ENCODE measurements around the gene ACO2.

Gene ACO2

GRCh38 chr22:41573677-41574076 is 104.8 kb downstream of the ACO2 start:
- Histone ChIP-seq H3K4ac (ENCODE audit: low read depth, low read length) (no peak overlapping the region), H3K9ac (ENCODE audit: low read length) (no peak overlapping the region), H3K27ac (ENCODE audit: low read depth, low read length) (no peak overlapping the region), H3K18ac (ENCODE audit: low read length) (no peak overlapping the region), H3K79me1 (ENCODE audit: low read length) (no peaks in the 10 kb centered on the region), H3K79me2 (ENCODE audit: control insufficient read depth, insufficient read depth, low read length, poor library complexity) (no peaks in the 10 kb centered on the region), H2BK5ac (ENCODE audit: low read depth, low read length, poor library complexity) (no peak overlapping the region), H3K4me3 (ENCODE audit: low read depth, low read length) (no peak overlapping the region), H2AK5ac (ENCODE audit: low read length) (no peak overlapping the region), H2BK120ac (ENCODE audit: insufficient read depth, low read length, poor library complexity) (no peak overlapping the region), H2BK12ac (ENCODE audit: low read length) (no peak overlapping the region), H3K14ac (ENCODE audit: low read length) (no peak overlapping the region), H3K4me2 (ENCODE audit: low read length) (no peak overlapping the region), H3K4me1 (ENCODE audit: control insufficient read depth in 1 of 2, insufficient read depth in 2 of 2, low read length in 2 of 2) (no peaks in the 10 kb centered on the region), H3K36me3 (ENCODE audit: control insufficient read depth in 1 of 2, insufficient read depth in 2 of 2, low read length in 2 of 2) (peaks cover 32 to 35% of the 10 kb centered on the region in 2 experiments), H3K9me3 (ENCODE audit: insufficient read depth, low read depth, low read length) (no peaks in the 10 kb centered on the region), H3K27me3 (ENCODE audit: insufficient read depth, low read length) (no peaks in the 10 kb centered on the region), H4K8ac (ENCODE audit: low read depth, low read length) (no peak overlapping the region), H4K12ac (ENCODE audit: low read depth, low read length) (no peak overlapping the region), H4K91ac (ENCODE audit: low read depth, low read length) (no peak overlapping the region), H3K23ac (ENCODE audit: low read length) (no peak overlapping the region), H2AFZ (ENCODE audit: insufficient read depth, low read length, poor library complexity) (no peak overlapping the region)
- WGBS (ENCODE audit: extremely low coverage, insufficient coverage, insufficient read length) = no CpG with 5 or more reads among the region's 11 CpGs
- no peak for DNase-seq

GRCh38 chr22:41574847-41575381 is 106.0 kb downstream of the ACO2 start:
- Histone ChIP-seq H3K4me2 (ENCODE audit: low read length) (no peak overlapping the region), H3K14ac (ENCODE audit: low read length) (no peak overlapping the region), H4K91ac (ENCODE audit: low read depth, low read length) (no peak overlapping the region), H2BK120ac (ENCODE audit: insufficient read depth, low read length, poor library complexity) (no peak overlapping the region), H3K4ac (ENCODE audit: low read depth, low read length) (no peak overlapping the region), H3K27me3 (ENCODE audit: insufficient read depth, low read length) (no peaks in the 10 kb centered on the region), H4K8ac (ENCODE audit: low read depth, low read length) (no peak overlapping the region), H3K36me3 (ENCODE audit: control insufficient read depth in 1 of 2, insufficient read depth in 2 of 2, low read length in 2 of 2) (peaks cover 41 to 45% of the 10 kb centered on the region in 2 experiments), H3K79me2 (ENCODE audit: control insufficient read depth, insufficient read depth, low read length, poor library complexity) (no peaks in the 10 kb centered on the region), H3K18ac (ENCODE audit: low read length) (no peak overlapping the region), H3K9ac (ENCODE audit: low read length) (no peak overlapping the region), H3K23ac (ENCODE audit: low read length) (no peak overlapping the region), H3K79me1 (ENCODE audit: low read length) (no peaks in the 10 kb centered on the region), H3K4me1 (ENCODE audit: control insufficient read depth in 1 of 2, insufficient read depth in 2 of 2, low read length in 2 of 2) (no peaks in the 10 kb centered on the region), H2BK5ac (ENCODE audit: low read depth, low read length, poor library complexity) (no peak overlapping the region), H3K9me3 (ENCODE audit: insufficient read depth, low read depth, low read length) (no peaks in the 10 kb centered on the region), H3K4me3 (ENCODE audit: low read depth, low read length) (peak overlapping the region; percentile 45), H2BK12ac (ENCODE audit: low read length) (no peak overlapping the region), H4K12ac (ENCODE audit: low read depth, low read length) (no peak overlapping the region), H3K27ac (ENCODE audit: low read depth, low read length) (no peak overlapping the region), H2AFZ (ENCODE audit: insufficient read depth, low read length, poor library complexity) (no peak overlapping the region), H2AK5ac (ENCODE audit: low read length) (no peak overlapping the region)
- WGBS (ENCODE audit: extremely low coverage, insufficient coverage, insufficient read length) = no CpG with 5 or more reads among the region's 26 CpGs
- no peak for DNase-seq

GRCh38 chr22:41575533-41575932 is 106.6 kb downstream of the ACO2 start:
- H4K12ac ChIP-seq (ENCODE audit: low read depth, low read length) = no peak overlapping the region
- H3K79me2 ChIP-seq (ENCODE audit: control insufficient read depth, insufficient read depth, low read length, poor library complexity) = no peaks in the 10 kb centered on the region
- H4K8ac ChIP-seq (ENCODE audit: low read depth, low read length) = no peak overlapping the region
- no peak overlapping the region for H3K27ac ChIP-seq (ENCODE audit: low read depth, low read length)
- no peak overlapping the region for H2BK120ac ChIP-seq (ENCODE audit: insufficient read depth, low read length, poor library complexity)
- H2BK12ac ChIP-seq (ENCODE audit: low read length) = no peak overlapping the region
- no peak overlapping the region for H2AFZ ChIP-seq (ENCODE audit: insufficient read depth, low read length, poor library complexity)
- H3K4me3 ChIP-seq (ENCODE audit: low read depth, low read length) = no peak overlapping the region
- no peaks in the 10 kb centered on the region for H3K9me3 ChIP-seq (ENCODE audit: insufficient read depth, low read depth, low read length)
- no peaks in the 10 kb centered on the region for H3K4me1 ChIP-seq (ENCODE audit: control insufficient read depth in 1 of 2, insufficient read depth in 2 of 2, low read length in 2 of 2)
- H2AK5ac ChIP-seq (ENCODE audit: low read length) = no peak overlapping the region
- no peak overlapping the region for H4K91ac ChIP-seq (ENCODE audit: low read depth, low read length)
- no peaks in the 10 kb centered on the region for H3K27me3 ChIP-seq (ENCODE audit: insufficient read depth, low read length)
- peaks cover 45 to 50% of the 10 kb centered on the region in 2 experiments for H3K36me3 ChIP-seq (ENCODE audit: control insufficient read depth in 1 of 2, insufficient read depth in 2 of 2, low read length in 2 of 2)
- WGBS (ENCODE audit: extremely low coverage, insufficient coverage, insufficient read length) = no CpG with 5 or more reads among the region's 15 CpGs
- H3K18ac ChIP-seq (ENCODE audit: low read length) = no peak overlapping the region
- no peak overlapping the region for H3K4me2 ChIP-seq (ENCODE audit: low read length)
- H2BK5ac ChIP-seq (ENCODE audit: low read depth, low read length, poor library complexity) = no peak overlapping the region
- no peak overlapping the region for H3K4ac ChIP-seq (ENCODE audit: low read depth, low read length)
- no peak overlapping the region for H3K23ac ChIP-seq (ENCODE audit: low read length)
- H3K14ac ChIP-seq (ENCODE audit: low read length) = no peak overlapping the region
- no peaks in the 10 kb centered on the region for H3K79me1 ChIP-seq (ENCODE audit: low read length)
- no peak for DNase-seq
- no peak overlapping the region for H3K9ac ChIP-seq (ENCODE audit: low read length)

GRCh38 chr22:41576877-41577276 is 108.0 kb downstream of the ACO2 start:
- no peak overlapping the region for H3K14ac ChIP-seq (ENCODE audit: low read length)
- no peaks in the 10 kb centered on the region for H3K79me2 ChIP-seq (ENCODE audit: control insufficient read depth, insufficient read depth, low read length, poor library complexity)
- no peak overlapping the region for H2BK12ac ChIP-seq (ENCODE audit: low read length)
- no peaks in the 10 kb centered on the region for H3K79me1 ChIP-seq (ENCODE audit: low read length)
- H3K18ac ChIP-seq (ENCODE audit: low read length) = no peak overlapping the region
- no peak overlapping the region for H2AFZ ChIP-seq (ENCODE audit: insufficient read depth, low read length, poor library complexity)
- no peak overlapping the region for H4K8ac ChIP-seq (ENCODE audit: low read depth, low read length)
- H3K23ac ChIP-seq (ENCODE audit: low read length) = no peak overlapping the region
- no peak overlapping the region for H3K9ac ChIP-seq (ENCODE audit: low read length)
- no peak overlapping the region for H3K4me3 ChIP-seq (ENCODE audit: low read depth, low read length)
- no peak overlapping the region for H3K4me2 ChIP-seq (ENCODE audit: low read length)
- no peaks in the 10 kb centered on the region for H3K27me3 ChIP-seq (ENCODE audit: insufficient read depth, low read length)
- H2BK5ac ChIP-seq (ENCODE audit: low read depth, low read length, poor library complexity) = no peak overlapping the region
- no peak overlapping the region for H3K27ac ChIP-seq (ENCODE audit: low read depth, low read length)
- H4K12ac ChIP-seq (ENCODE audit: low read depth, low read length) = no peak overlapping the region
- WGBS (ENCODE audit: extremely low coverage, insufficient coverage, insufficient read length) = no CpG with 5 or more reads among the region's 9 CpGs
- H3K36me3 ChIP-seq (ENCODE audit: control insufficient read depth in 1 of 2, insufficient read depth in 2 of 2, low read length in 2 of 2) = peaks cover 45 to 50% of the 10 kb centered on the region in 2 experiments
- H3K4me1 ChIP-seq (ENCODE audit: control insufficient read depth in 1 of 2, insufficient read depth in 2 of 2, low read length in 2 of 2) = no peaks in the 10 kb centered on the region
- no peak overlapping the region for H2AK5ac ChIP-seq (ENCODE audit: low read length)
- no peaks in the 10 kb centered on the region for H3K9me3 ChIP-seq (ENCODE audit: insufficient read depth, low read depth, low read length)
- no peak overlapping the region for H3K4ac ChIP-seq (ENCODE audit: low read depth, low read length)
- no peak overlapping the region for H4K91ac ChIP-seq (ENCODE audit: low read depth, low read length)
- H2BK120ac ChIP-seq (ENCODE audit: insufficient read depth, low read length, poor library complexity) = no peak overlapping the region
- peak; percentile 52 to 60 for DNase-seq

Data from trophoblast cell (in vitro differentiated cells and primary cell).